K562 (cell line): Measurements from ENCODE around the gene TMCO4. TPM values are rescaled to one million over a fixed set of nuclear protein-coding genes. Genes with fewer than 3 reads are reported as not detected.
A peak's percentile ranks its signal among the peaks of the same experiment; 100 is the strongest.

Experiments
- BCOR ChIP-seq: fragments of 450-650 bp; IDR thresholded peaks from 2 replicates; pipeline ENCODE4 v1.6.1; 2016
- BHLHE40 ChIP-seq: IDR thresholded peaks from 2 replicates; pipeline ENCODE4 v1.6.1; 2011; ENCODE audit warnings: low read length, improper control_type of control experiment
- EP300 ChIP-seq: IDR thresholded peaks from 2 replicates; pipeline ENCODE4 v1.6.1; 2012; ENCODE audit warnings: low read length, improper control_type of control experiment
- GATA2 ChIP-seq: sonication (generic); formaldehyde crosslinking; IDR thresholded peaks from 2 replicates; pipeline ENCODE4 v1.4.0; 2020; ENCODE audit warnings: mild to moderate bottlenecking, missing genetic modification reagents
- HDAC1 ChIP-seq, 2 experiments: fragments of 450-650 bp; IDR thresholded peaks; 2 replicates each; pipeline ENCODE4 v1.6.1; 2016 to 2017; ENCODE audit warnings: inconsistent platforms in 1 of 2, mild to moderate bottlenecking in 1 of 2, moderate library complexity in 1 of 2
- LCOR ChIP-seq: sonication (generic); formaldehyde crosslinking; IDR thresholded peaks from 2 replicates; pipeline ENCODE4 v1.8.0; 2022; ENCODE audit warnings: mild to moderate bottlenecking, missing genetic modification reagents
- NRF1 ChIP-seq, 2 experiments: fragments of 450-650 bp; IDR thresholded peaks in 1 of 2; conservative IDR thresholded peaks in 1 of 2; 2 replicates each; pipeline ENCODE4 v1.6.1; 2014; ENCODE audit warnings: mild to moderate bottlenecking in 2 of 2
- RBM14 ChIP-seq: fragments of 200-400 bp; formaldehyde crosslinking; IDR thresholded peaks from 2 replicates; pipeline ENCODE4 v1.6.1; 2018; ENCODE audit warnings: low read depth, mild to moderate bottlenecking, low read length, moderate library complexity, borderline replicate concordance; ENCODE audit not compliant: insufficient read depth
- SREBF1 ChIP-seq: fragments of 150-350 bp; IDR thresholded peaks from 2 replicates; pipeline ENCODE4 v1.6.1; 2014; ENCODE audit warnings: antibody characterized with exemption, low read depth, low read length, borderline replicate concordance
- TAL1 ChIP-seq: fragments of 450-650 bp; IDR thresholded peaks from 2 replicates; pipeline ENCODE4 v1.6.1; 2016; ENCODE audit warnings: mild to moderate bottlenecking
- ZNF121 ChIP-seq: sonication (generic); formaldehyde crosslinking; conservative IDR thresholded peaks from 2 replicates; pipeline ENCODE4 v1.8.0; 2022; ENCODE audit warnings: missing genetic modification reagents
- ZNF143 ChIP-seq: sonication (generic); formaldehyde crosslinking; IDR thresholded peaks from 2 replicates; pipeline ENCODE4 v1.9.0; 2022; ENCODE audit warnings: mild to moderate bottlenecking, missing genetic modification reagents
- ZNF263 ChIP-seq: sonication (generic); formaldehyde crosslinking; IDR thresholded peaks from 2 replicates; pipeline ENCODE4 v1.8.0; 2022; ENCODE audit warnings: mild to moderate bottlenecking, missing genetic modification reagents, borderline replicate concordance
- ZSCAN32 ChIP-seq: fragments of 450-650 bp; formaldehyde crosslinking; IDR thresholded peaks from 2 replicates; pipeline ENCODE4 v1.4.0; 2020; ENCODE audit warnings: mild to moderate bottlenecking, moderate library complexity
- polyA plus RNA-seq, 8 experiments: library from polyadenylated mRNA; depleted of rRNA in 4 of 8; stranded (reverse) in 5 of 8; unstranded in 3 of 8; fragments of >200 nt; fragmentation: Nextera tagmentation in 2 of 8; fragmentation: Illumina TruSeq in 1 of 8; extraction: Ambion mirVana in 2 of 8; extraction: Trizol in 1 of 8; gene quantifications; 2 replicates each; pipeline versions ENCODE4 v1.2.1 to v1.2.3, GENCODE V29; 2011 to 2014; ENCODE audit warnings: inconsistent platforms in 1 of 8, missing spikeins in 1 of 8
- total RNA-seq, 7 experiments: library from RNA; depleted of rRNA in 6 of 7; stranded (reverse); fragments of >200 nt in 6 of 7; fragmentation: Illumina TruSeq in 2 of 7; extraction: Trizol in 2 of 7; gene quantifications; 2 replicates each; pipeline versions ENCODE4 v1.2.1 to v1.2.3, GENCODE V29; 2011 to 2021; ENCODE audit warnings: low replicate concordance in 1 of 7
- TF ChIP-seq, protein P1 (sequence below): fragments of 250-450 bp; sonication (Bioruptor Pico); IDR thresholded peaks from 2 replicates; pipeline ENCODE4 v1.8.0; 2022; ENCODE audit warnings: inconsistent platforms
- TF ChIP-seq, protein P2 (sequence below): fragments of 200-800 bp; sonication (Bioruptor generic); IDR thresholded peaks from 2 replicates; pipeline ENCODE4 v1.6.1; 2017; ENCODE audit warnings: missing genetic modification characterization, missing compliant biosample characterization
- TF ChIP-seq, protein P3 (sequence below): fragments of 450-650 bp; formaldehyde crosslinking; IDR thresholded peaks from 2 replicates; pipeline ENCODE4 v1.4.0; 2020; ENCODE audit warnings: mild to moderate bottlenecking, mixed read lengths
- TF ChIP-seq, protein P4 (sequence below): sonication (generic); formaldehyde crosslinking; IDR thresholded peaks from 2 replicates; pipeline ENCODE4 v1.9.0; 2022; ENCODE audit warnings: mild to moderate bottlenecking, missing genetic modification reagents
- TF ChIP-seq, protein P5 (sequence below): sonication (generic); formaldehyde crosslinking; IDR thresholded peaks from 2 replicates; pipeline ENCODE4 v1.8.1; 2022; ENCODE audit warnings: missing genetic modification reagents
- TF ChIP-seq, protein P6 (sequence below): fragments of 250-450 bp; sonication (Bioruptor Pico); IDR thresholded peaks from 2 replicates; pipeline ENCODE4 v1.5.0; 2021

The TMCO4 gene
- total and polyA plus RNA-seq, 9 of the 15 experiments (the other 6 are each of a cell fraction or from before 2014, with no cell fraction given) = 0.06 to 2.1 (median 1.2) TPM

DNA sequence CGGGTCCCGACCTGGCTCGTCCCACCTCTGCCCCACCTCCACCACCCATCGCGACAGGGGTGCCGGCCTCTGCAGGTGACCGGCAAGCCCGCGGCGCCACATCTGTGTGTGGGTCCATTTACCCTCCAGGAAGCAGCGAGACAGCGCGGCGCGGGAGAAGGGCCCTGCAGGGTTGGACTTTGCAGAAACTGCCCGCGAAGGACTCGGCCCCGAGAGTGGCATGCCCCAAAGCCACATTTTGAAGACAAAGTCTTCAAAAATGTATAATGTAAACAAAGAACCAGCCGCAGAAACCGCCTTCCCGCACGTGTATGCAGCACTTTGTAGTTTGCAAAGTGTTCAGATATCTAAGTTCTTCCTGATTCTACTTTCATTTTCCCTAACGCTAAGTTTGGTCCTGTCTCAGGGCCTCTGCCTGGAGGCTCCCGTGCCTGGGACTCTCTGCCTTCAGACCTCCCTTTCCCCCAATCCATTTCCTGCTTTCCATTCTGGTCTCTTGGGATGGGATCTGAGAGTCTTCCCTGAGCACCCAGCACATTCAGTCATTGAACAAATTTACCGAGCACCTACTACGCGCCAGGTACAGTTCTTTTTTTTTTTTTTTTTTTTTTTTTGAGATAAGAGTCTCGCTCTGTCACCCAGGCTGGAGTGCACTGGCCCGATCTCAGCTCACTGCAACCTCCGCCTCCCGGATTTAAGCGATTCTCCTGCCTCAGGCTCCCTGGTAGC is 524 bp upstream of the TMCO4 start (continued):
- TF ChIP-seq, protein P1, sequence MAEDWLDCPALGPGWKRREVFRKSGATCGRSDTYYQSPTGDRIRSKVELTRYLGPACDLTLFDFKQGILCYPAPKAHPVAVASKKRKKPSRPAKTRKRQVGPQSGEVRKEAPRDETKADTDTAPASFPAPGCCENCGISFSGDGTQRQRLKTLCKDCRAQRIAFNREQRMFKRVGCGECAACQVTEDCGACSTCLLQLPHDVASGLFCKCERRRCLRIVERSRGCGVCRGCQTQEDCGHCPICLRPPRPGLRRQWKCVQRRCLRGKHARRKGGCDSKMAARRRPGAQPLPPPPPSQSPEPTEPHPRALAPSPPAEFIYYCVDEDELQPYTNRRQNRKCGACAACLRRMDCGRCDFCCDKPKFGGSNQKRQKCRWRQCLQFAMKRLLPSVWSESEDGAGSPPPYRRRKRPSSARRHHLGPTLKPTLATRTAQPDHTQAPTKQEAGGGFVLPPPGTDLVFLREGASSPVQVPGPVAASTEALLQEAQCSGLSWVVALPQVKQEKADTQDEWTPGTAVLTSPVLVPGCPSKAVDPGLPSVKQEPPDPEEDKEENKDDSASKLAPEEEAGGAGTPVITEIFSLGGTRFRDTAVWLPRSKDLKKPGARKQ = no peak
- TF ChIP-seq, protein P2, sequence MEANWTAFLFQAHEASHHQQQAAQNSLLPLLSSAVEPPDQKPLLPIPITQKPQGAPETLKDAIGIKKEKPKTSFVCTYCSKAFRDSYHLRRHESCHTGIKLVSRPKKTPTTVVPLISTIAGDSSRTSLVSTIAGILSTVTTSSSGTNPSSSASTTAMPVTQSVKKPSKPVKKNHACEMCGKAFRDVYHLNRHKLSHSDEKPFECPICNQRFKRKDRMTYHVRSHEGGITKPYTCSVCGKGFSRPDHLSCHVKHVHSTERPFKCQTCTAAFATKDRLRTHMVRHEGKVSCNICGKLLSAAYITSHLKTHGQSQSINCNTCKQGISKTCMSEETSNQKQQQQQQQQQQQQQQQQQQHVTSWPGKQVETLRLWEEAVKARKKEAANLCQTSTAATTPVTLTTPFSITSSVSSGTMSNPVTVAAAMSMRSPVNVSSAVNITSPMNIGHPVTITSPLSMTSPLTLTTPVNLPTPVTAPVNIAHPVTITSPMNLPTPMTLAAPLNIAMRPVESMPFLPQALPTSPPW (CRISPR knock-in tag) = 0 out of 2 replicates have a peak, but pooled peaks have one; percentile 34
- TF ChIP-seq RBM14 = no peak
- TF ChIP-seq, protein P3, sequence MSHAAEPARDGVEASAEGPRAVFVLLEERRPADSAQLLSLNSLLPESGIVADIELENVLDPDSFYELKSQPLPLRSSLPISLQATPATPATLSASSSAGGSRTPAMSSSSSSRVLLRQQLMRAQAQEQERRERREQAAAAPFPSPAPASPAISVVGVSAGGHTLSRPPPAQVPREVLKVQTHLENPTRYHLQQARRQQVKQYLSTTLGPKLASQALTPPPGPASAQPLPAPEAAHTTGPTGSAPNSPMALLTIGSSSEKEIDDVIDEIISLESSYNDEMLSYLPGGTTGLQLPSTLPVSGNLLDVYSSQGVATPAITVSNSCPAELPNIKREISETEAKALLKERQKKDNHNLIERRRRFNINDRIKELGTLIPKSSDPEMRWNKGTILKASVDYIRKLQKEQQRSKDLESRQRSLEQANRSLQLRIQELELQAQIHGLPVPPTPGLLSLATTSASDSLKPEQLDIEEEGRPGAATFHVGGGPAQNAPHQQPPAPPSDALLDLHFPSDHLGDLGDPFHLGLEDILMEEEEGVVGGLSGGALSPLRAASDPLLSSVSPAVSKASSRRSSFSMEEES = no peak
- TF ChIP-seq ZNF263 = peak; percentile 48; the same call in 1 of the 2 replicates
- no peak for TF ChIP-seq ZSCAN32 (CRISPR knock-in tag)
- no peak for TF ChIP-seq NRF1 (conservative IDR thresholded peaks at IDR 0.05 in 1 of 2, IDR thresholded peaks at IDR 0.05 in 1 of 2)
- no peak for TF ChIP-seq TAL1
- peak; percentile 68; the same call in 1 of the 2 replicates for TF ChIP-seq BHLHE40
- TF ChIP-seq LCOR (CRISPR knock-in tag) = no peak
- TF ChIP-seq GATA2 (CRISPR knock-in tag) = 0 out of 2 replicates have a peak, but pooled peaks have one; percentile 16
- TF ChIP-seq, protein P4, sequence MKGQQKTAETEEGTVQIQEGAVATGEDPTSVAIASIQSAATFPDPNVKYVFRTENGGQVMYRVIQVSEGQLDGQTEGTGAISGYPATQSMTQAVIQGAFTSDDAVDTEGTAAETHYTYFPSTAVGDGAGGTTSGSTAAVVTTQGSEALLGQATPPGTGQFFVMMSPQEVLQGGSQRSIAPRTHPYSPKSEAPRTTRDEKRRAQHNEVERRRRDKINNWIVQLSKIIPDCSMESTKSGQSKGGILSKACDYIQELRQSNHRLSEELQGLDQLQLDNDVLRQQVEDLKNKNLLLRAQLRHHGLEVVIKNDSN (CRISPR knock-in tag) = no peak
- TF ChIP-seq, protein P5, sequence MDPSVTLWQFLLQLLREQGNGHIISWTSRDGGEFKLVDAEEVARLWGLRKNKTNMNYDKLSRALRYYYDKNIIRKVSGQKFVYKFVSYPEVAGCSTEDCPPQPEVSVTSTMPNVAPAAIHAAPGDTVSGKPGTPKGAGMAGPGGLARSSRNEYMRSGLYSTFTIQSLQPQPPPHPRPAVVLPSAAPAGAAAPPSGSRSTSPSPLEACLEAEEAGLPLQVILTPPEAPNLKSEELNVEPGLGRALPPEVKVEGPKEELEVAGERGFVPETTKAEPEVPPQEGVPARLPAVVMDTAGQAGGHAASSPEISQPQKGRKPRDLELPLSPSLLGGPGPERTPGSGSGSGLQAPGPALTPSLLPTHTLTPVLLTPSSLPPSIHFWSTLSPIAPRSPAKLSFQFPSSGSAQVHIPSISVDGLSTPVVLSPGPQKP (CRISPR knock-in tag) = no peak
- TF ChIP-seq ZNF143 (CRISPR knock-in tag) = no peak
- TF ChIP-seq, protein P6, sequence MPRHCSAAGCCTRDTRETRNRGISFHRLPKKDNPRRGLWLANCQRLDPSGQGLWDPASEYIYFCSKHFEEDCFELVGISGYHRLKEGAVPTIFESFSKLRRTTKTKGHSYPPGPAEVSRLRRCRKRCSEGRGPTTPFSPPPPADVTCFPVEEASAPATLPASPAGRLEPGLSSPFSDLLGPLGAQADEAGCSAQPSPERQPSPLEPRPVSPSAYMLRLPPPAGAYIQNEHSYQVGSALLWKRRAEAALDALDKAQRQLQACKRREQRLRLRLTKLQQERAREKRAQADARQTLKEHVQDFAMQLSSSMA (CRISPR knock-in tag) = no peak
- no peak for TF ChIP-seq HDAC1 (IDR thresholded peaks at IDR 0.05)
- no peak for TF ChIP-seq SREBF1
- no peak for TF ChIP-seq BCOR
- no peak for TF ChIP-seq EP300
- no peak for TF ChIP-seq ZNF121 (CRISPR knock-in tag)
